Coronary artery (tissue), 2 donors: ENCODE measurements around the gene HOXA4.

Experiments used
- DNase-seq: peaks from one replicate; pipeline ENCODE4 v3.0.0-alpha.2; 2017; ENCODE audit warnings: low spot score
- H3K27ac ChIP-seq, 2 donors: fragments of 200-600 bp; sonication (generic); one replicate each; pipeline ENCODE4 v1.5.1; 2016 to 2019
- H3K4me3 ChIP-seq: fragments of 200-600 bp; sonication (generic); 2 replicates; pipeline ENCODE4 v1.5.1; 2016; ENCODE audit warnings: mild to moderate bottlenecking, moderate library complexity
- TF ChIP-seq, protein P1 (sequence below): fragments of 200-600 bp; sonication (generic); IDR thresholded peaks from one replicate; pipeline ENCODE4 v1.5.1; 2019; ENCODE audit warnings: antibody characterized with exemption

The HOXA4 gene

DNA sequence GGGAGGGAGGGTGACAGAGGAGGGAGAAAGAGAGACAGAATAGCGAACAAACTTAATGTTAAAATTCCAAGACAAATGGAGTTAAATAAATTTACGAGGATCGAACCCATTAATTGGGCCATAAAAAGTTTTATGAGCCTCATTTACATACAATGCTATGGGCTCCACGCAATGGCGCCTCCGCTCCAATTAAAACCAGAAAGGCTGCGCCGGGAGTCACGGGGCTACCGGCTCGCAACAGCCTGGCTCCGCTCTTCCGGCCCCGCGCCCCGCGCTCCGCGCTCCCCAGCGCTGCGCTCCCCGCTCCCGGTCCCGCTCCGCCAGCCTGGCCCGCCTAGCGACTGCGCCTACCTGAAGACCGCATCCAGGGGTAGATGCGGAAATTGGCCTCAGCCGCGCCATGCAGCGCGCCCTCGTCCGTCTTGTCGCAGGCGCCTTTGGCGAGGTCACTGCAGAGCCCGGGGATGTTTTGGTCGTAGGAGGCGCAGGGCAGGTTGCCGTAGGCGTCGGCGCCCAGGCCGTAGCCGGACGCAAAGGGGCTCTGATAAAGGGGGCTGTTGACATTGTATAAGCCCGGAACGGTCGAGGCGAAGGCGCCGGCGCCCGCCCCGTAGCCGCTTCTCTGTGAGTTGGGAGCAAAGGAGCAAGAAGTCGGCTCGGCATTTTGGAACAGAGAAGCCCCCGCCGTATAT is 25.4 kb upstream of the HOXA4 start:
- no peak overlapping the region for H3K27ac ChIP-seq
- TF ChIP-seq, protein P1, sequence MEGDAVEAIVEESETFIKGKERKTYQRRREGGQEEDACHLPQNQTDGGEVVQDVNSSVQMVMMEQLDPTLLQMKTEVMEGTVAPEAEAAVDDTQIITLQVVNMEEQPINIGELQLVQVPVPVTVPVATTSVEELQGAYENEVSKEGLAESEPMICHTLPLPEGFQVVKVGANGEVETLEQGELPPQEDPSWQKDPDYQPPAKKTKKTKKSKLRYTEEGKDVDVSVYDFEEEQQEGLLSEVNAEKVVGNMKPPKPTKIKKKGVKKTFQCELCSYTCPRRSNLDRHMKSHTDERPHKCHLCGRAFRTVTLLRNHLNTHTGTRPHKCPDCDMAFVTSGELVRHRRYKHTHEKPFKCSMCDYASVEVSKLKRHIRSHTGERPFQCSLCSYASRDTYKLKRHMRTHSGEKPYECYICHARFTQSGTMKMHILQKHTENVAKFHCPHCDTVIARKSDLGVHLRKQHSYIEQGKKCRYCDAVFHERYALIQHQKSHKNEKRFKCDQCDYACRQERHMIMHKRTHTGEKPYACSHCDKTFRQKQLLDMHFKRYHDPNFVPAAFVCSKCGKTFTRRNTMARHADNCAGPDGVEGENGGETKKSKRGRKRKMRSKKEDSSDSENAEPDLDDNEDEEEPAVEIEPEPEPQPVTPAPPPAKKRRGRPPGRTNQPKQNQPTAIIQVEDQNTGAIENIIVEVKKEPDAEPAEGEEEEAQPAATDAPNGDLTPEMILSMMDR = no peak
- peak overlapping the region; percentile 53 for H3K4me3 ChIP-seq
- DNase-seq = no peak

DNA sequence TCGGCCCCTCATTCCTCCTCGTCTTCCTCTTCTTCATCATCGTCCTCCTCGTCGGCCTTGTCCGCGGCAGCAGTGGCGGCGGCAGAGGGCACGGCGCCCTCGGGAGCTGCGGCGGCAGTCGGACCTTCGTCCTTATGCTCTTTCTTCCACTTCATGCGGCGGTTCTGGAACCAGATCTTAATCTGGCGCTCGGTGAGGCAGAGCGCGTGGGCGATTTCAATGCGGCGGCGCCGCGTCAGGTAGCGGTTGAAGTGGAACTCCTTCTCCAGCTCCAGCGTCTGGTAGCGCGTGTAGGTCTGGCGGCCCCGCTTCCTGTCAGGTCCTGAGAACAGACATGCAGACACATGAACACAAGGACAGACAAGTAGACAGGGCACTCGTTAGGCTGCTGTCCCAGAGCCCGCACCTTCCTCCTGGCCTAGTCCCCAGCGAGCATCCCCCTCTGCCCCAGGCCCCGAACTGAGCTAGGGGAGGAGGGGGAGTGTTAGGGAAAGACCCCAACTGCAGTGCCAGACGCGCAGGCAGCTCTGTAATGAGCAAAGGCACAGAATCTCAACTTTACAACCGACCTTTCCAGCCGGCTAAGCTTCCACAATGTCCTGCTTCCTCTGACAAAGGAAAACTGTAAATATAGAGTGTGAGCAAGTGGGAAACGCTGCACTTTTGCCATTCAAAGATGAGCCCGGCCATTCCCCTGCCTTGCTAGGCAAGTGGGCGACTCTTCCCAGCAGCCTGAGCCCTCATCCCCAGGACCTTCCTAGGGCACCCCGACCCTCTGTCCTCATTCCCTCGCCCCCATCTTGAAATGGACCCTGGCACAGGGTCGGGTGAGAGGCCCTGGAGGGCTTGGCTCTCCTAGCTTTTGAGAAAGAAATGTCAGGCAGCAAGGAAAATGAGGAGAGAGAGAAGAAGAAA is 24.6 kb upstream of the HOXA4 start:
- H3K27ac ChIP-seq = no peak overlapping the region
- peak overlapping the region; percentile 46 for H3K4me3 ChIP-seq
- TF ChIP-seq, protein P1 = no peak
- DNase-seq = no peak

- DNase-seq = no peak
- Histone ChIP-seq H3K27ac (no peak overlapping the region), H3K4me3 (no peak overlapping the region)
- TF ChIP-seq, protein P1 = no peak
These were observed 23.8 kb upstream of the HOXA4 start for GRCh38 chr7:27154369-27154768.

- Histone ChIP-seq H3K4me3 (no peak overlapping the region), H3K27ac (no peak overlapping the region)
- DNase-seq = no peak
- TF ChIP-seq, protein P1 = no peak
These were observed 23.0 kb upstream of the HOXA4 start for GRCh38 chr7:27153526-27153925.

DNA sequence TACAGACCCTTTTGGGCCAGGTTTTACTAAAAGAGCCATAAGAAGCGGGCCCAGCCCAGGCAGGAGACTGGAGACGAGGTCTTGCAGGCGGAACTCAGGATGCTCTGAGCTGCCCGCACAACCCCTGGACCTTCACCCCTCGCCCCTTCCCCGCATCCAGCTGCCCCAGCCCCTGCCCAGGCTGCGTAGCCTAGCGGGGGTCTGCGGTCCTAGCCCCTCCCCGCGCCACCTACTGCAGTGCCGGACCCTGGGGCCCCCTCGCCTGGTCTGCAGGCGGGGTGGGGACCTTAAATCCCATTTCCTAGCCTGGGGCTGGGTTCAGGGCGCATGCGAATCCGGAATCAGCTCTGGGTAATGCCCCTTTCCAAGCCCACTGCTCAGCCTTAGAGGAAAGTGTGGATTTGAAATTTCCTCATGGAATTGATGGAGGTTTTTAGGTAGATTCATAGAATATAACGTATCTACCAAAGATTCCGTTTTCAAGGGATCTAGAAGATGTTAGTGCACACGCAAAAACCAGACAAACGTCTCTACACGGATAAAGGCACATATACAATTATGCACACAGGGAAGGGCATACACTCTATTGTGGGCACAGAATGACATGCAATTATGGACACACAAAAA is 22.4 kb upstream of the HOXA4 start:
- Histone ChIP-seq H3K4me3 (peak overlapping the region; percentile 60), H3K27ac (no peak overlapping the region)
- no peak for DNase-seq
- TF ChIP-seq, protein P1 = no peak

DNA sequence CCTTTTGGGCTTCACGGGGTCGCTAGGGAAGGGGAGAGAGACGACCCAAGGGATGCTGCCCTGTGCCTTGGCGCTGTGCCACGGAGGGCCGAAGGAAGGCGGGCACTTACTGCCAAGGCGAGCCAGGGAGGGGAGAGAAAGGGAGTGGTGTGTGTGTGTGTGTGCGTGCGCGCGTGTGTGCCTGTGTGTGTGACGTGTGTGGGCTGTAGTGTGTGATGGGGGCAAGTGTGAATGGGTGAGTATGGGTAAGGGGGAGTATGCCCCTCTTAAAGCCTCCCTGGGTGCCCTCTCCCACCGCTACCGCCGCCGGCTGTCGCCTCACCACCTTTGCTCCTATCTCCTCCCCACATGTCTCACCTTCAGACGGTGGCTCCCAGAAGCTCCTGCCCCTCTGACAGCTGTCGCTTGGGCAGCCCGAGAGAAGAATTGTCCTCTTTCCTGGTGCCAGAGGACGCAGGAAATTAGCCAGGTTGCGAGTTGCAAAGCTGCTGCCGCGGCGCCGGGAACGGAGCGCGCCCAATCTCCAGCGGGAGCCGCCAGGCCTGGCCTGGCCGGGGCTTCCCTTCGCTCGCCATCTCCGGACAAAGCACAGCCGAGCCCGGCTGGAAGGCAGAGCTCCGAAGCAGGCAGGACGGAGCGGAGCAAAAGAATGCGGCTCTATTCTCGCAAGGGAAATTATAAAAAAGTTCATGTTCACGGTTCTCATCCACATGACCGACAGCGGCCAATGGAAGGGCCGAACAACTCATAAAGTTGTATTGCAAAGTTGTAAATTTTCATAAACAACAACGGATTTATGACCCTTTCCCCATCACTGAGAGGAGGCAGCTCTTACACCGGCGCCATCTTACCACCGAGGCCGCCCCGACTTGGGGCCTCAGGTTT is 21.6 kb upstream of the HOXA4 start, which contains the start of gene HOXA3:
Gene HOXA3 (minus strand): TSS at position 653 of the 885 bp plus-strand sequence. CDS start 41,943 bp downstream, outside the sequence.
- no peak within 1 kb of the TSS for H3K27ac ChIP-seq

More for the DNA sequence above, 21.6 kb upstream of the HOXA4 start, which contains the start of gene HOXA3:
- TF ChIP-seq, protein P1 = no peak
- peak; percentile 59 for DNase-seq
- peak within 1 kb of the TSS; percentile 60 for H3K4me3 ChIP-seq
